H9 (cell line): ENCODE measurements around the gene CADPS. TPM values are rescaled to one million over a fixed set of nuclear protein-coding genes. Genes with fewer than 3 reads are reported as not detected.

Experiments used
- DNase-seq: peaks from one replicate; pipeline ENCODE4 v3.0.0-alpha.2; 2017
- H2AFZ ChIP-seq: one replicate; pipeline ENCODE4 v1.6.1; 2013; ENCODE audit warnings: mild to moderate bottlenecking, low read length, control low read depth, moderate library complexity
- H2AK5ac ChIP-seq: 2 replicates; pipeline ENCODE4 v1.6.1; 2013; ENCODE audit warnings: low read length, control low read depth, mixed read lengths; ENCODE audit not compliant: insufficient read length
- H2BK120ac ChIP-seq: one replicate; pipeline ENCODE4 v1.6.1; 2013; ENCODE audit warnings: low read depth, mild to moderate bottlenecking, low read length, control low read depth, inconsistent platforms; ENCODE audit not compliant: poor library complexity, severe bottlenecking
- H2BK12ac ChIP-seq: 2 replicates; pipeline ENCODE4 v1.6.1; 2013; ENCODE audit warnings: low read length, control low read depth, mixed read lengths, low read depth; ENCODE audit not compliant: insufficient read length
- H2BK15ac ChIP-seq: 2 replicates; pipeline ENCODE4 v1.6.1; 2013; ENCODE audit warnings: low read depth, low read length, control low read depth
- H2BK20ac ChIP-seq: one replicate; pipeline ENCODE4 v1.6.1; 2013; ENCODE audit warnings: low read depth, mild to moderate bottlenecking, low read length, control low read depth, inconsistent platforms; ENCODE audit not compliant: poor library complexity, severe bottlenecking
- H2BK5ac ChIP-seq: 2 replicates; pipeline ENCODE4 v1.6.1; 2013; ENCODE audit warnings: low read length, control low read depth, mixed read lengths; ENCODE audit not compliant: insufficient read length
- H3K14ac ChIP-seq: 2 replicates; pipeline ENCODE4 v1.6.1; 2013; ENCODE audit warnings: low read length, control low read depth; ENCODE audit not compliant: insufficient read depth
- H3K18ac ChIP-seq: 2 replicates; pipeline ENCODE4 v1.6.1; 2013; ENCODE audit warnings: low read depth, mild to moderate bottlenecking, mixed read lengths, low read length, control low read depth; ENCODE audit not compliant: insufficient read length
- H3K23ac ChIP-seq: 2 replicates; pipeline ENCODE4 v1.6.1; 2013; ENCODE audit warnings: low read length, control low read depth, mixed read lengths, low read depth; ENCODE audit not compliant: insufficient read length
- H3K23me2 ChIP-seq: 2 replicates; pipeline ENCODE4 v1.6.1; 2013; ENCODE audit warnings: low read depth, mild to moderate bottlenecking, mixed read lengths, low read length, control low read depth; ENCODE audit not compliant: insufficient read length, poor library complexity, severe bottlenecking
- H3K27ac ChIP-seq: 2 replicates; pipeline ENCODE4 v1.5.1; 2013; ENCODE audit warnings: low read length, control low read depth, mixed read lengths, low read depth; ENCODE audit not compliant: insufficient read length
- H3K27me3 ChIP-seq: 2 replicates; pipeline ENCODE4 v1.6.1; 2013; ENCODE audit warnings: low read length, control low read depth, inconsistent platforms; ENCODE audit not compliant: insufficient read depth
- H3K4ac ChIP-seq: 2 replicates; pipeline ENCODE4 v1.6.1; 2013; ENCODE audit warnings: low read depth, mild to moderate bottlenecking, control low read depth, inconsistent platforms, low read length, moderate library complexity
- H3K4me1 ChIP-seq: 2 replicates; pipeline ENCODE4 v1.6.1; 2013; ENCODE audit warnings: low read length, control low read depth, inconsistent platforms; ENCODE audit not compliant: insufficient read depth
- H3K4me2 ChIP-seq: 2 replicates; pipeline ENCODE4 v1.6.1; 2013; ENCODE audit warnings: low read length, control low read depth, mixed read lengths; ENCODE audit not compliant: insufficient read length, insufficient read depth
- H3K56ac ChIP-seq: 2 replicates; pipeline ENCODE4 v1.6.1; 2013; ENCODE audit warnings: low read depth, mild to moderate bottlenecking, mixed read lengths, low read length, control low read depth; ENCODE audit not compliant: insufficient read length
- H3K79me1 ChIP-seq: 2 replicates; pipeline ENCODE4 v1.6.1; 2013; ENCODE audit warnings: low read depth, mild to moderate bottlenecking, moderate library complexity, low read length, control low read depth, inconsistent platforms; ENCODE audit not compliant: insufficient read depth, poor library complexity, severe bottlenecking
- H3K79me2 ChIP-seq: 2 replicates; pipeline ENCODE4 v1.6.1; 2013; ENCODE audit warnings: low read length, control low read depth, inconsistent platforms; ENCODE audit not compliant: insufficient read depth
- H3K9ac ChIP-seq: 2 replicates; pipeline ENCODE4 v1.6.1; 2013; ENCODE audit warnings: low read length, control low read depth, mixed read lengths; ENCODE audit not compliant: insufficient read length; ENCODE audit errors: extremely low read depth
- H3K9me3 ChIP-seq: one replicate; pipeline ENCODE4 v1.6.1; 2013; ENCODE audit warnings: low read depth, low read length, inconsistent platforms; ENCODE audit not compliant: control insufficient read depth
- H3T11ph ChIP-seq: one replicate; pipeline ENCODE4 v1.6.1; 2013; ENCODE audit warnings: mild to moderate bottlenecking, low read length, control low read depth, inconsistent platforms
- H4K20me1 ChIP-seq: one replicate; pipeline ENCODE4 v1.6.1; 2013; ENCODE audit not compliant: control insufficient read depth, insufficient read length, insufficient read depth
- H4K5ac ChIP-seq: 2 replicates; pipeline ENCODE4 v1.6.1; 2013; ENCODE audit warnings: low read depth, mild to moderate bottlenecking, mixed read lengths, low read length, control low read depth; ENCODE audit not compliant: insufficient read length
- H4K8ac ChIP-seq: replicated peaks from 2 replicates; pipeline ENCODE4 v1.6.1; 2013; ENCODE audit warnings: low read length, control low read depth, mixed read lengths, low read depth; ENCODE audit not compliant: insufficient read length
- H4K91ac ChIP-seq: 2 replicates; pipeline ENCODE4 v1.6.1; 2013; ENCODE audit warnings: low read depth, mild to moderate bottlenecking, moderate library complexity, mixed read lengths, low read length, control low read depth; ENCODE audit not compliant: insufficient read length
- H3K27ac Mint-ChIP-seq, 3 experiments: 2 replicates in 2 of 3; 3 replicates in 1 of 3; pipeline ENCODE4 v1.8.0; 2020 to 2021; ENCODE audit warnings: mixed read lengths in 3 of 3, mild to moderate bottlenecking in 1 of 3, moderate library complexity in 1 of 3
- H3K27me3 Mint-ChIP-seq: 2 replicates; pipeline ENCODE4 v1.8.0; 2021; ENCODE audit warnings: low read depth, mild to moderate bottlenecking, moderate library complexity, mixed read lengths
- H3K36me3 Mint-ChIP-seq, 3 experiments: 2 replicates in 2 of 3; 3 replicates in 1 of 3; pipeline ENCODE4 v1.8.0; 2020 to 2021; ENCODE audit warnings: low read depth in 3 of 3, mixed read lengths in 3 of 3; ENCODE audit not compliant: insufficient read depth in 1 of 3
- H3K4me1 Mint-ChIP-seq, 2 experiments: 2 replicates each; pipeline ENCODE4 v1.8.0; 2020; ENCODE audit warnings: mixed read lengths in 2 of 2
- H3K4me3 Mint-ChIP-seq, 2 experiments: 2 replicates in 1 of 2; 3 replicates in 1 of 2; pipeline ENCODE4 v1.8.0; 2020 to 2021; ENCODE audit warnings: mild to moderate bottlenecking in 2 of 2, mixed read lengths in 2 of 2, moderate library complexity in 1 of 2
- H3K9me3 Mint-ChIP-seq, 2 experiments: 2 replicates in 1 of 2; 3 replicates in 1 of 2; pipeline ENCODE4 v1.8.0; 2020; ENCODE audit warnings: mild to moderate bottlenecking in 2 of 2, mixed read lengths in 2 of 2, moderate library complexity in 1 of 2
- CTCF ChIP-seq: fragments of 200-600 bp; sonication (generic); conservative IDR thresholded peaks from 3 replicates; pipeline ENCODE4 v1.8.0; 2021; ENCODE audit warnings: antibody characterized with exemption, mild to moderate bottlenecking
- total RNA-seq: library from RNA; stranded (reverse); gene quantifications from 2 replicates; pipeline ENCODE4 v1.2.1, GENCODE V29; 2021

CADPS gene
- total RNA-seq, 1 experiment from 2014 or later, result 6.6 TPM

GRCh38 chr3:62439978-62440377 is 435.2 kb downstream of the CADPS start:
- Histone ChIP-seq H3K23ac (no peak overlapping the region), H2BK15ac (no peak overlapping the region), H2AFZ (no peak overlapping the region), H3K56ac (no peak overlapping the region), H3T11ph (no peak overlapping the region), H2BK120ac (no peak overlapping the region), H3K18ac (no peak overlapping the region), H2BK12ac (no peak overlapping the region), H3K9ac (no peak overlapping the region), H4K5ac (no peak overlapping the region), H2BK20ac (no peak overlapping the region), H3K79me2 (no peaks in the 10 kb centered on the region), H3K79me1 (no peaks in the 10 kb centered on the region), H4K91ac (no peak overlapping the region), H3K23me2 (no peaks in the 10 kb centered on the region), H4K20me1 (no peaks in the 10 kb centered on the region), H3K4me2 (no peak overlapping the region), H3K14ac (no peak overlapping the region), H3K4me1 (peaks cover 6% of the 10 kb centered on the region; the same call in 1 of the 2 replicates), H2BK5ac (no peak overlapping the region), H3K27ac (no peak overlapping the region), H3K9me3 (no peaks in the 10 kb centered on the region), H3K4ac (no peak overlapping the region), H2AK5ac (no peak overlapping the region), H3K27me3 (no peaks in the 10 kb centered on the region), H4K8ac (no peak overlapping the region)
- H3K27me3 Mint-ChIP-seq, result peaks cover 23% of the 10 kb centered on the region
- H3K27ac Mint-ChIP-seq, result no peak overlapping the region
- H3K4me1 Mint-ChIP-seq, result peaks cover 40 to 64% of the 10 kb centered on the region in 2 experiments
- TF ChIP-seq CTCF, result no peak
- H3K9me3 Mint-ChIP-seq, result peaks cover 2 to 4% of the 10 kb centered on the region in 2 experiments; a peak in 3 of 5 replicates
- DNase-seq, result no peak
- peaks cover 4 to 8% (median 5%) of the 10 kb centered on the region in 3 experiments; a peak in 4 of 7 replicates for H3K36me3 Mint-ChIP-seq
- H3K4me3 Mint-ChIP-seq, result no peak overlapping the region
